GM18520 (cell line): ENCODE measurements around the gene CD300A.
A peak's percentile ranks its signal among the peaks of the same experiment; 100 is the strongest.

Source experiments
- ATAC-seq: cut with Tn5 transposase; IDR thresholded peaks from one replicate; pipeline ENCODE4 v1.9.1; 2021; ENCODE audit not compliant: unreplicated experiment

CD300A gene

GRCh38 chr17:74454197-74455024 lies 12.0 kb upstream of the CD300A start:
- peak; percentile 50 for ATAC-seq

GRCh38 chr17:74455025-74455545 lies 11.3 kb upstream of the CD300A start:
- ATAC-seq: no peak

DNA sequence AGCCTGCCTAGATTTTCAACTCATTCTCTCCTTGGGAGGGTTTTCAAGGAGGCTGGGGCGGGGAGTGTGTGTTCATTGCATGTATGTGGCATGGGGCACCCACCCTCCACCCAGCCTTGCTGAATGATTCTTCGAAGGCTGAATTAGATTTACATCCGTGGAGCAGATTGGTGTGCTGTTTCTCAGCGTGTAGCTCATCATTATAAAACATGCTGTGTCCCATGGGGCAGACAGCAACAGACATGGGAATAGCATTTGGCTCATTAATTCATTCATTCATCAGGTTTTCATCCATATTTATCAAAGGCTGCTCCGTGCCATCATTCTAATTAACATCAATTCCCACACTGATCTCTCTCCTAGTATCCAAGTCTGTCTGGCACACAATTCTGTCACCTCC lies 10.6 kb upstream of the CD300A start:
- no peak for ATAC-seq

GRCh38 chr17:74457146-74457819 lies 9.2 kb upstream of the CD300A start:
- no peak for ATAC-seq

GRCh38 chr17:74457820-74458166 lies 8.6 kb upstream of the CD300A start:
- ATAC-seq: no peak

- no peak for ATAC-seq
Measured at GRCh38 chr17:74458835-74459234, 7.6 kb upstream of the CD300A start.

DNA sequence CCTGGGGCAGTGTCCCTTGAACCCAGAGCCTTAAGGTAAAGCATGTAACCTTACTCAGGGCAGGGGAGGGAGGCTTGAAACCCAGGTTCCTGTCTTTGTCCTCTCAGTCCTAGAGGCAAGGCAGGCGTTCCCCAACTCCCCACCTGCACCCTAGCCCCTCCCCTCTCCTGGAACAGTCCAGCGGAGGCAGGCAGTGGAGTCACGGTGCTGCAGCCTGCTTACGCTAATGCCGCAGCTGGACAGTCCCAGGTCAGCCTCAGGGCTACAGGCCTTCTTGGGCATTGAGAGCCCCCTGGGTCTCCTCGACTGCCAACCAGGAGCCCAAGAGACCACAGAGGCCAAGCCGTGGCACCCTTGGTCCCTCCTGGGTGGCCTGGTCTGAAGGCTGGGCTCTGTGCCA lies 6.8 kb upstream of the CD300A start:
- no peak for ATAC-seq

- no peak for ATAC-seq
Measured at GRCh38 chr17:74460241-74460640, 6.2 kb upstream of the CD300A start.

DNA sequence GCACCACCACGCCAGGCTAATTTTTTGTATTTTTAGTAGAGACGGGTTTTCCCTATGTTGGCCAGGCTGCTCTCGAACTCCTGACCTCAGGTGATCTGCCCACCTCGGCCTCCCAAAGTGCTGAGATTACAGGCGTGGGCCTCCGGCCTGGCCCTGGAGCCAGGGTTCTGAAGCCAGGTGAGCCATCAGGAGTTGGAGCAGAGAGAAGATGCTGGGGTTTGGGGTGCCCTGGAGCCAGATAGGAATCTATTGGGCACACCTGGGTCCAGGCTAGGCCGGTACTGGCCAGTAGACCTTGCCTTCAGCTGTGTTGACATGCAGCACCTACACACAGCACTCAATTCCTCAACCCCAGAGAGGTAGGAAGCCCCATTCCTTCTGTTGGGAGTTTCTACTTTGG lies 5.4 kb upstream of the CD300A start:
- ATAC-seq: no peak

DNA sequence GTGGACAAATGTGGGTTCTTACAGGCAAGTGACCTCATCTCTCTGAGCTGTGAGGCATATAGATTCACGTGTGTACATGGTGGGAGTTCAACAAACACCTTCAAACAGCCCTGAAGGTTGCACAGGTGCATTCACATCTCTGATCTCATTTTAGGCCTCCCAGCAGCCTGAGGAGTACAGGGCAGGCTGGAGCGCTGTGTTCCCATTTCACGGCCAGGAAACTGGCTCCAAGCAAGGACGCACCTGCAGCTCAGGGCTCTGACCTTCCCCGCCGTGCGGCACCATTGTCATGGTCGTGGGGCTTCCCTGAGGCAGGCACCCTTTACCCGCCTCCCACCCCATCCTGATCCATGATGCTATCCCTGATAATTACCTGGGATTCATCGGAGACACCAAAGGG lies 4.8 kb upstream of the CD300A start:
- no peak for ATAC-seq

GRCh38 chr17:74464730-74465377 lies 1.6 kb upstream of the CD300A start:
- ATAC-seq: no peak

GRCh38 chr17:74465378-74466110 lies 890 bp upstream of the CD300A start:
- no peak for ATAC-seq

DNA sequence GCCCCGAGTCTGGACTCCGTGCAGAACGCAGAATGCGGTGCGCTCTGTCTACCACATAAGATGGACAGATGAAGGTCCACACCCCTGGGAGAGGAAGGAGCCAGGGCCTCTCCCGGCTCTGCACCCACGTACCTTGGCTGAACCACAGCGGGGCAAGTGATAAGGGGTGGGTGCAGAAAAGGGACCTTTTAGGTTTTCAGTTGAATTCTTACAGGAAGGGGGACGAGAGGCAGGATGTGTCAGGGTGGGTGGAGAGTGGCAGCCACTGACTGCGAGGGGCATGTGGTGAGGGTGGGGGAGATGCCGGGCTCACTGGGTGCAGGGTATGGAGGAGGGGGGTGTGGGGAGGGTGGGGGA lies 372 bp downstream of the CD300A start:
- no peak for ATAC-seq

DNA sequence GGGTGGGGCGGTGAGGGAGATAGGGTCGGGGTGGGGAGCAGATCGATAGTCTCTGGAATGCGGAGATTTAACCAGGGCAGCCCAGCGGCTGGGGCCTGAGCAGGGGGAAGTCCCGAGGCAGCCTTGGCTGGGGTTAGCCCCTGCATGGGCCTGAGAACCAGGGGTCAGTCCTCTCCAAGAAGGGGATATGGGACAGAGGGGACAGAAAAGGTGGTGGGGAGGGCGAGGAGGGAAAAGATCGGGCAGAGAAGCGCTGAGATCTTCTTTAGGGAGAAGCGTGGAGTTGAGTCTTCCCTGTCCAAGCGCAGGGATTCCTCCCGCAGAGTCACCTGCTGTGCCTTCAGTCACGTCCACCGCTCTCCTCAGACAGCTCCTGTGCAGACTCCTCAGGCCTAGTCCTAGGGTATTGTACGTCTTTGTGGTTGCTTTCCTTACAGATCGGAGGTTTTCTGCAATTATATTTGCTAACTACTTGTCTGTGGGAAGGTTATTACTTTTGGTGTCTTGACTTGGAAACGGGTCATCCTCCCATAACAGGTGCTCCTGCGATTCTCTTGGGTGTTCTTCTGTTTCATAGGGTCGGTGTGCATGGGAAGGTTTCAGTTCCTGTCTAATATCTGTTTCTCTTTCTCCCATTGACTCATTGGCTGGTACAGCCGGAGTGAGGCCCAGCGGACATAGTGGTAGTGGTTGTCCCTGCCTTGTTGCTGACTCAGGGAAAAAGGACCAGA lies 952 bp downstream of the CD300A start:
- peak; percentile 77 for ATAC-seq

GRCh38 chr17:74471341-74471740 lies 4.9 kb downstream of the CD300A start:
- no peak for ATAC-seq

DNA sequence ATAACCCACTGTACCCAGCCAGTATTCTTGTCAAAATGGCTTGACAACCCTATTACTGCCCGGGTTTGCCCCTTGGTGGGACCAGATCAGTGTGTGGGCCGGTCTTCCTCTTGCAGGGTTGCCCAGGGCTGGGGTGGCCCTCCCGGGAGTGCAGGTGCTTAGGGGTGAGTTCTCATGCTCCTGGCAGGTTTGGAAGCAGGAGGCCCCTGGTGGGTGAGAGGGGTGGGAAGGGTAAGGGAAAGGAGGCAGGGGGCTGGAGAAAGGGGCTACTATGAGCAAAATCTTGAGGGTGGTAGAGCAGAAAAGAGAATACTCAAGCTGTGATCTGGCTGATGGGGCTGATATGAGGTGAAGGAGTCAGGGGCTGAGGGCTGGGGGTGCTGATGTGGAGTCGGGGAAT lies 6.5 kb downstream of the CD300A start:
- ATAC-seq: no peak

DNA sequence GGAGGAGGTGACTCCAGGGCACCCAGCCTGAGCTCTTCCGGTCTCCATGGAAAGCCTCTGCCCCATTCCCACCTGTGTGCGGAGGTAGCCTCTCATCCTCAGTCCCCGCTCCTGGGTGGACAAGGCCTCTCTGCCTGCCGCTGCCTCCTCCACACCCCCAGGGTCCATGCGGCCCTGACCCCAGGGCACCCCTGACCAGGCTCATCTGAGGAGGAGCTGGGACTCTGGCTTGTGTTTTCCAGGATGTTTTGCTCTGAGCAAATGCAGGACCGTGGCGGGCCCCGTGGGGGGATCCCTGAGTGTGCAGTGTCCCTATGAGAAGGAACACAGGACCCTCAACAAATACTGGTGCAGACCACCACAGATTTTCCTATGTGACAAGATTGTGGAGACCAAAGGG lies 6.9 kb downstream of the CD300A start:
- ATAC-seq: no peak

DNA sequence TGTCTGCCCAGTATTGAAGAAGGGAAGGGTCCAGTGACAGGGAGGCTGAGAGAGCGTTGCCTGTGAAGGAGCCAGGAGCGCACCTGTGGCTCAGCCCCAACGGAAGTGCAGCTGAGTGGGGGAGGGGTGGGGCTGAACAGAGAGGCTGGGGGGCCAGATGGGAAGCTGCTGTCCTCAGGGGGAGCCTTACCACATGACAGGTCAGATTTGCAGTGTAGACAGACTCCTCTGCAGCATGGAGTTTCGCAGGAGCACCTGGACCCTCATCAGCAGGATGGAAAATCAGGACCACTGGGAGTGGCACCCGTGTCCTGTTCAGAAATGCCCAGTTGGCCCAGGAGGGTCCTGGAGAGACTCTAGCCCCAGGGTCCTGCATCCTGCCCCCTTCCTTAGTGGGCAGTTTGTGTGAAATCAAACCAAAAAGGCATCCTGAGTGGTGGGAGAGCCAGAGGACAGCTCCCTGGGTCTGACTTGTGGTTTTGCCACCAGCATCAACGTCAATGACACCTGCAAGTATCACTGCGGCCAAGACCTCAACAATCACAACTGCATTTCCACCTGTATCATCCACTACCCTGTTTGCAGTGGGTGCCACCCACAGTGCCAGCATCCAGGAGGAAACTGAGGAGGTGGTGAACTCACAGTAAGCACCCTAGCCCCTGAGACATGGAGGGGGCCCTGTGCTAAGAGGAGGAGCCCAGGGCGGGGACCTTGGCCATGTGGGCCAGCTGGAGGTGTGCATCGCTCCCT lies 7.8 kb downstream of the CD300A start:
- ATAC-seq: no peak

- ATAC-seq: no peak
Measured at GRCh38 chr17:74475189-74475588, 8.8 kb downstream of the CD300A start.

DNA sequence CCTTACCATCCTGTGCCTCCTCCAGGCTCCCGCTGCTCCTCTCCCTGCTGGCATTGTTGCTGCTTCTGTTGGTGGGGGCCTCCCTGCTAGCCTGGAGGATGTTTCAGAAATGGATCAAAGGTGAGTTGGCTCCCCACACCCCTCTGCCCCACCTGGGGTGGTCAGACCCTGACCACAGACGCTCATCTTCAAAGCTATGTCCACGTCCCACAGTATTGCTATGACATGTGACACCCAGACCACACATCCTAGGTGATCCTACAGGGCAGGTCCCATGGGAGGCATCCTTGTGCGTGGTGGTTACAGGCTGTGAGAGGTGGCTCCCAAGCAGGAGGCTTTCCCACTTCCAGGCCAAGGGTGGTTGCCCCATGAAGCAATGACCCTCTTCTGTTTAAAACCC lies 11.0 kb downstream of the CD300A start:
- no peak for ATAC-seq
